Endothelial cell (in vitro differentiated cells): ENCODE measurements around the gene TBC1D22A. TPM values are rescaled to one million over a fixed set of nuclear protein-coding genes. Genes with fewer than 3 reads are reported as not detected.

ENCODE experiments used
- DNase-seq: peaks from one replicate; pipeline ENCODE4 v3.0.0; 2021; ENCODE audit warnings: low spot score
- H3K27ac Mint-ChIP-seq: one replicate; pipeline ENCODE4 v1.8.0; 2021; ENCODE audit warnings: mixed read lengths, inconsistent platforms; ENCODE audit not compliant: unreplicated experiment
- H3K27me3 Mint-ChIP-seq: one replicate; pipeline ENCODE4 v1.8.0; 2021; ENCODE audit warnings: mild to moderate bottlenecking, moderate library complexity, mixed read lengths, inconsistent platforms; ENCODE audit not compliant: unreplicated experiment
- H3K36me3 Mint-ChIP-seq: one replicate; pipeline ENCODE4 v1.8.0; 2021; ENCODE audit warnings: mild to moderate bottlenecking, low read depth, mixed read lengths, inconsistent platforms; ENCODE audit not compliant: unreplicated experiment
- H3K4me1 Mint-ChIP-seq: one replicate; pipeline ENCODE4 v1.8.0; 2021; ENCODE audit warnings: mild to moderate bottlenecking, mixed read lengths, inconsistent platforms; ENCODE audit not compliant: unreplicated experiment
- H3K4me3 Mint-ChIP-seq: one replicate; pipeline ENCODE4 v1.8.0; 2021; ENCODE audit warnings: mild to moderate bottlenecking, mixed read lengths, inconsistent platforms; ENCODE audit not compliant: unreplicated experiment
- H3K9me3 Mint-ChIP-seq: one replicate; pipeline ENCODE4 v1.8.0; 2021; ENCODE audit warnings: mixed read lengths, inconsistent platforms; ENCODE audit not compliant: unreplicated experiment
- CTCF ChIP-seq: fragments of 200-600 bp; sonication (generic); IDR thresholded peaks from one replicate; pipeline ENCODE4 v1.5.0; 2021; ENCODE audit warnings: antibody characterized with exemption; ENCODE audit not compliant: unreplicated experiment
- total RNA-seq: library from RNA; stranded (reverse); fragmentation: NEBNext Ultra II Directional; extraction: Animal tissue kit (Norgen Biotek cat#: 25700); gene quantifications from one replicate; pipeline ENCODE4 v1.2.1, GENCODE V29; 2021; ENCODE audit not compliant: unreplicated experiment

The TBC1D22A gene
- total RNA-seq, 1 donor from 2014 or later = 25.3 TPM

- Mint-ChIP-seq H3K27ac (no peak overlapping the region), H3K4me1 (peaks cover 5% of the 10 kb centered on the region), H3K36me3 (no peaks in the 10 kb centered on the region), H3K9me3 (no peaks in the 10 kb centered on the region), H3K4me3 (no peak overlapping the region), H3K27me3 (no peaks in the 10 kb centered on the region)
- TF ChIP-seq CTCF = no peak
- DNase-seq = no peak
Observed at GRCh38 chr22:47100646-47101200, 338.3 kb downstream of the TBC1D22A start.

GRCh38 chr22:47101321-47101885 is 339.0 kb downstream of the TBC1D22A start:
- H3K27ac Mint-ChIP-seq = no peak overlapping the region
- DNase-seq = no peak

GRCh38 chr22:47102081-47102480 is 339.6 kb downstream of the TBC1D22A start:
- H3K36me3 Mint-ChIP-seq = no peaks in the 10 kb centered on the region
- peaks cover 5% of the 10 kb centered on the region for H3K4me1 Mint-ChIP-seq
- no peaks in the 10 kb centered on the region for H3K9me3 Mint-ChIP-seq
- H3K27ac Mint-ChIP-seq = no peak overlapping the region
- TF ChIP-seq CTCF = no peak
- DNase-seq = no peak
- H3K27me3 Mint-ChIP-seq = no peaks in the 10 kb centered on the region
- no peak overlapping the region for H3K4me3 Mint-ChIP-seq

More at GRCh38 chr22:47101321-47101885, 339.0 kb downstream of the TBC1D22A start:
- H3K9me3 Mint-ChIP-seq = no peaks in the 10 kb centered on the region
- no peak overlapping the region for H3K4me3 Mint-ChIP-seq
- no peak for TF ChIP-seq CTCF
- H3K27me3 Mint-ChIP-seq = no peaks in the 10 kb centered on the region
- H3K4me1 Mint-ChIP-seq = peaks cover 5% of the 10 kb centered on the region
- H3K36me3 Mint-ChIP-seq = no peaks in the 10 kb centered on the region

GRCh38 chr22:47102648-47103047 is 340.2 kb downstream of the TBC1D22A start:
- Mint-ChIP-seq H3K36me3 (no peaks in the 10 kb centered on the region), H3K4me1 (peaks cover 5% of the 10 kb centered on the region), H3K9me3 (no peaks in the 10 kb centered on the region), H3K27me3 (no peaks in the 10 kb centered on the region), H3K4me3 (no peak overlapping the region), H3K27ac (no peak overlapping the region)
- no peak for TF ChIP-seq CTCF
- no peak for DNase-seq

GRCh38 chr22:47105085-47105484 is 342.6 kb downstream of the TBC1D22A start:
- Mint-ChIP-seq H3K27me3 (no peaks in the 10 kb centered on the region), H3K27ac (no peak overlapping the region), H3K4me1 (peaks cover 5% of the 10 kb centered on the region), H3K36me3 (peaks cover 4% of the 10 kb centered on the region), H3K4me3 (no peak overlapping the region), H3K9me3 (no peaks in the 10 kb centered on the region)
- TF ChIP-seq CTCF = no peak
- no peak for DNase-seq
